NCI-H1930 (cell line): Measurements from ENCODE around the gene DRAP1.

Experiments
- DNase-seq, 2 experiments: peaks; one replicate each; lab custom pipeline; 2025; lab: John Stamatoyannopoulos, UW

Gene DRAP1

DNA sequence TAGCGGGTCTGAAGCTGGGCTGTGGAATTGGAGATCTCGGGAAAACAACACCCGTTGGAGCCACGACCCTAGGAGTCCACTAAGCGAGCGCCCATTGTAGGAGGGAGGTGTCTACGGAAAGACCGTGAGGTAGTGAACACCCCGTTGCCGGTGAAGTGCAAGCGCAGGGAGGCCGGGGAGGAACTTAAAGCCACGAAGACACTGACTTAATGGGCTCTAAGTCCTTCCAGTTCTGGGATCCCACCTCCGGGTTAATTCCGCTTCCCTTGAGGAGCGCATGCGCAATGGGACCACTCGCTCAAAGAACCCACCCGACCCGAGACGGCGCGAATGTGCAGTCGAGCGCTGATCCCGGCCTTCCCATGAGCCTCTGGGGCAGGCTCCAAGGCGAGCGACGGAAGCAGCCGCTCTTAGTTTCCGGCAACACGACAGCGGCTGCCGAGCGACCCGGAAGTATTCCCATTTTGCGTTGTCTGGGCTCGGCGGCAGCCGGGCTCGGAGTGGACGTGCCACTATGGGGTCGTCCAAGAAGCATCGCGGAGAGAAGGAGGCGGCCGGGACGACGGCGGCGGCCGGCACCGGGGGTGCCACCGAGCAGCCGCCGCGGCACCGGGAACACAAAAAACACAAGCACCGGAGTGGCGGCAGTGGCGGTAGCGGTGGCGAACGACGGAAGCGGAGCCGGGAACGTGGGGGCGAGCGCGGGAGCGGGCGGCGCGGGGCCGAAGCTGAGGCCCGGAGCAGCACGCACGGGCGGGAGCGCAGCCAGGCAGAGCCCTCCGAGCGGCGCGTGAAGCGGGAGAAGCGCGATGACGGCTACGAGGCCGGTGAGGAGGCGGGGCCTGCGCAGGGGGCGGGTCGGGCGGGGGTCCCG lies 42.3 kb downstream of the DRAP1 start, which contains the start of gene SART1:
Gene SART1 (plus strand): TSS at position 468 of the 874 bp plus-strand sequence. CDS start 47 bp downstream, at position 515.
- peak; percentile 96 to 97 for DNase-seq

DNA sequence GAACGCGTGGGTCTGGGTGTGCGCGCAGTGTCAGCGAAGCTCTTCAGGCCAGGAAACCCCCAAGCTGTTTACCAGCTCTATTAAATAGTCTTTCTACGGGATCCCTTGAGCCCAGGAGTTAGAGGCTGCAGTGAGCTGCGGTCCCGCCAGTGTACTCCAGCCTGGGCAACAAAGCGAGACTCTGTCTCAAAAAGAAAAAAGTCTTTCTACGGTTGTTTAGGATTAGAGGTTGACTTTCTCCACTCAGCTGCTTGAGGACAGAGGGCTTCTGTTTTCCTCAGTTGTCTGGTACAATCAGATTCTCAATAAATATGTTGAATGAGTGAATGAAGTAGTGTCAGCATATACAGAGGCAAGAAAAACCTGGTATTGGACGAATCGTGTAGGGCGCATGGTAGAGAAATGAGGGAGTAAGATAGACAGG lies 42.9 kb downstream of the DRAP1 start:
- no peak for DNase-seq

DNA sequence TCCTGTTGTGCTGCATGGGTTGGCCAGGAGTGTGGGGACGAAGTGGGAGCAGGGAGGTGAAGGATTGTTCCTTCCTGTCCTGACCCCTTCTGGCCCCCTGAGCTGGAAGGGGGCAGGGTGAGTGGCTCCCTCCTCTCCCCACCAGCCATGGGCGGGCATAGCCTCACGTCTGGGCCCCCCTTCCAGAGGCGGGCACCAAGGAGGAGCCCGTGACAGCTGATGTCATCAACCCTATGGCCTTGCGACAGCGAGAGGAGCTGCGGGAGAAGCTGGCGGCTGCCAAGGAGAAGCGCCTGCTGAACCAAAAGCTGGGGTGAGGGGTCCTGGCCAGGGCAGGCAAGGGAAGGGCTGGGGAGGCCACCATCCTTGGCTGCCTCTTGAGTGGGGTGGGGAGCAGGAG lies 45.7 kb downstream of the DRAP1 start:
- no peak for DNase-seq

DNA sequence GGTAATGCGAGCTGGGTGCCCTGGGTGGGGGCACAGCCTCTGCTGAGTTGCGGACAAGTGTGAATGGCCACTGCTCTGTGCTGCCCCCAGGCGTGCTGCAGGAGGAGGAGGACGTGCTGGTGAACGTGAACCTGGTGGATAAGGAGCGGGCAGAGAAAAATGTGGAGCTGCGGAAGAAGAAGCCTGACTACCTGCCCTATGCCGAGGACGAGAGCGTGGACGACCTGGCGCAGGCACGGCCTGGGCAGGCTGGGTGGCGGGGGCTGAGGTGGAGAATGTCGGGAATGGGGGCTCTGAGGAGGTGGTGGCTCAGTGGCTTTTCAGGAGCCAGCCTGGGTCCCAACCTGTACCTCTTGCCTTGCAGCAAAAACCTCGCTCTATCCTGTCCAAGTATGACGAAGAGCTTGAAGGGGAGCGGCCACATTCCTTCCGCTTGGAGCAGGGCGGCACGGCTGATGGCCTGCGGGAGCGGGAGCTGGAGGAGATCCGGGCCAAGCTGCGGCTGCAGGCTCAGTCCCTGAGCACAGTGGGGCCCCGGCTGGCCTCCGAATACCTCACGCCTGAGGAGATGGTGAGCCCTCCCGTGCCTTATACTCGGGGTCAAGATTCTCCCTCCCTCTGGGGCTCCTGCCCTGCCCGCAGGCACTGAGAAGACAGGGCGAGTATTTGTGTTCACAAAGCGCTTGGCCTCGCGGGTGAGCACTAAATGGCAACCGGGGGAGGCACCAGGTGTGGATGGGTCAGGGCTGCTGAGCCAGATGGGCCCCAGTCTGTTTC lies 46.9 kb downstream of the DRAP1 start:
- no peak for DNase-seq

DNA sequence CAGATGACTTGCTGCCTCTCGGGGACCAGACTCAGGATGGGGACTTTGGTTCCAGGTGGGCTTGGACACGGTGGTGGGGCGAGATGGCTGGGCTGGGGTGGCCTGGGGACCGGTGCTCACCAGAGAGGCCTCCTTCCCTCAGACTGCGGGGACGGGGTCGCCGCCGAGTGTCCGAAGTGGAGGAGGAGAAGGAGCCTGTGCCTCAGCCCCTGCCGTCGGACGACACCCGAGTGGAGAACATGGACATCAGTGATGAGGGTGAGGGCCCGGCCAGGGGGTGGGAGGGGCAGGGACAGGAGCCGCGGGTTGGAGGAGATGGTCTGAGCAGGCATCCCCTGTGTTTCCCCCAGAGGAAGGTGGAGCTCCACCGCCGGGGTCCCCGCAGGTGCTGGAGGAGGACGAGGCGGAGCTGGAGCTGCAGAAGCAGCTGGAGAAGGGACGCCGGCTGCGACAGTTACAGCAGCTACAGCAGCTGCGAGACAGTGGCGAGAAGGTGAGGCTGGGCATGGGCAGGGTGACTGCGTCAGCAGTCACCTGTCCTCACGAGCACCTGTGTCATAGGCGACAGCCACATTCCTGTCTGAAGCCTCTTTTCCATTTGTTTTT lies 48.2 kb downstream of the DRAP1 start:
- no peak for DNase-seq

DNA sequence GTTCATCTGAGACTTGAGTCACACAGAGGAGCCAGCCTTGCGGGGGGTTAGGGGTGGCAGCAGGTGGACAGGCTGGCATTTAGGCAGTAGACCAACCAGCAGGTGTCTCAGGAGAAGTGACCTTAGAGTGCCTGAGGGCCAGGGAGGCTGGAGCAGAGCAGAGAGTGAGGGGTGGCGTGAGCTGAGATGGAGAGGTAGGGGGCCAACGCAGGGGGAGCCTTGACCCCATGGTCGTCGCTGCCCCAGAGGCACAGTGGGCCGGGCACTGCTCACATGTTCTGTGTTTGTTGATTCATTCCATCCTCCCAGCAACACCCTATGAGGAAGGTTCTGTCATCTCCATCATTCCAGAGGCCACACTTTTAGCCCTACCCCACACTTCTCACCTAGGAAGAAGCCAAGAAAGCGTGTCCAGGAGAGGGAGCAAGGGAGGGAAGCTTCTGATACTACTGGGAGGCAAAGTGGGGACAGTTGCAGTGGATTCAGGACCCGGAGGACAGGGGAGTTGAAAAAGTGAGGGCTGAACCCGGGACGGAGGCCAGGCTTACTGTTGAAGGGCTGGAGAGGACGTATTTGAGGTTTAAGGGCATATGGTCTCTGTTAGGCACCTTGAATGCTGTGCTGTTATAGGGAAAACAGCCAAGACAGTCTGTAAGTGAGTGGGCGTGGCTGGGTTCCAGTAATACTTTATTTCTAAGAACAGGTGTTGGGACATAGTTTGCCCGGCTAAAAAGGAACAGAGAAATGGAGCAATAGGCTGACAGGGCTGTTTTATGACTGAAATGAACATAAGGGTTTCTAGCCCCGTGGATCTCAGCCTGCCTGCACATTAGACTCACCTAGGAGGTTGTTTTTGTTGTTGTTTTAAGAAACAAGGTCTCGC lies 49.6 kb downstream of the DRAP1 start:
- DNase-seq = no peak
